HEK293T (cell line): Measurements from ENCODE around the gene AKR1A1.

Experiments used
- ARNT ChIP-seq: fragments of 450-650 bp; IDR thresholded peaks from 2 replicates; pipeline ENCODE4 v1.6.1; 2017; ENCODE audit warnings: mild to moderate bottlenecking
- BHLHE40 ChIP-seq: fragments of 450-650 bp; IDR thresholded peaks from 2 replicates; pipeline ENCODE4 v1.6.1; 2016; ENCODE audit warnings: mild to moderate bottlenecking, moderate library complexity, borderline replicate concordance
- CTBP1 ChIP-seq: fragments of 450-650 bp; IDR thresholded peaks from 2 replicates; pipeline ENCODE4 v1.6.1; 2016; ENCODE audit warnings: borderline replicate concordance
- ELF4 ChIP-seq: fragments of 450-650 bp; IDR thresholded peaks from 2 replicates; pipeline ENCODE4 v1.6.1; 2017; ENCODE audit warnings: antibody characterized with exemption
- FOXA1 ChIP-seq: fragments of 450-650 bp; IDR thresholded peaks from 2 replicates; pipeline ENCODE4 v1.6.1; 2016; ENCODE audit warnings: mild to moderate bottlenecking
- FOXK2 ChIP-seq: fragments of 450-650 bp; IDR thresholded peaks from 2 replicates; pipeline ENCODE4 v1.6.1; 2016; ENCODE audit warnings: mild to moderate bottlenecking
- FOXM1 ChIP-seq: fragments of 450-650 bp; IDR thresholded peaks from 2 replicates; pipeline ENCODE4 v1.6.1; 2017; ENCODE audit warnings: mild to moderate bottlenecking, borderline replicate concordance
- HDGF ChIP-seq: fragments of 450-650 bp; IDR thresholded peaks from 2 replicates; pipeline ENCODE4 v1.6.1; 2017; ENCODE audit warnings: antibody characterized with exemption, borderline replicate concordance
- LEF1 ChIP-seq: fragments of 450-650 bp; IDR thresholded peaks from 2 replicates; pipeline ENCODE4 v1.6.1; 2017; ENCODE audit warnings: mild to moderate bottlenecking, borderline replicate concordance
- PKNOX1 ChIP-seq: fragments of 450-650 bp; IDR thresholded peaks from 2 replicates; pipeline ENCODE4 v1.6.1; 2016
- SP1 ChIP-seq: fragments of 450-650 bp; IDR thresholded peaks from 2 replicates; pipeline ENCODE4 v1.6.1; 2017
- SUZ12 ChIP-seq: fragments of 450-650 bp; IDR thresholded peaks from 2 replicates; pipeline ENCODE4 v1.6.1; 2016; ENCODE audit warnings: mild to moderate bottlenecking
- TARDBP ChIP-seq: fragments of 450-650 bp; IDR thresholded peaks from 2 replicates; pipeline ENCODE4 v1.6.1; 2016
- ZNF384 ChIP-seq: fragments of 450-650 bp; IDR thresholded peaks from 2 replicates; pipeline ENCODE4 v1.6.1; 2016

- TF ChIP-seq BHLHE40 (no peak), SP1 (no peak), ELF4 (no peak), ARNT (no peak), FOXA1 (no peak), CTBP1 (no peak), FOXK2 (no peak), PKNOX1 (no peak), TARDBP (no peak), HDGF (no peak), SUZ12 (no peak), ZNF384 (no peak), LEF1 (no peak), FOXM1 (no peak)
Observed at GRCh38 chr1:45542591-45542990, 8.0 kb upstream of the AKR1A1 start.
